NCI-H446 treated with DMSO at 0.1 percent for 48 hours (cell line): ENCODE results near the gene CHI3L2.

Source experiments
- DNase-seq: peaks from one replicate; lab custom pipeline; 2025; lab: John Stamatoyannopoulos, UW

CHI3L2 gene

DNA sequence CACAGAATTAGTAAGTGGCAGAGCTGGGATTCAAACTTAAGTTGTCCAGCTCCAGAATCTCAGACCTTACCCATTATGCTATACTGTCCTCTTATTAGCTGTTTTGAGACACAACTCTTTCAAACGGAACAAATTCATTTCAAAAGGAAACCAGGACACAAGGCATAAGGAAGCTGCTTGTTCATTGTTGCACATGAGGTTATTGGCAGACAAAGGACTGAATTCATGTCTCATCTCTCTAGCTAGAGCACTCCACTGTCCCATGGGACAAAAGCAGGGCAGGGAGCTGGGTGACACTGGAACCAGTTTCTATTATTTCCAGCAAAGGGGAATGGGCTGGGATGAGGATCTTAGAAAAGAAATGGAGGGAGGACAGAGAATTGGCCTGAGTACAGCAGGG is 26.4 kb downstream of the CHI3L2 start:
- no peak for DNase-seq

DNA sequence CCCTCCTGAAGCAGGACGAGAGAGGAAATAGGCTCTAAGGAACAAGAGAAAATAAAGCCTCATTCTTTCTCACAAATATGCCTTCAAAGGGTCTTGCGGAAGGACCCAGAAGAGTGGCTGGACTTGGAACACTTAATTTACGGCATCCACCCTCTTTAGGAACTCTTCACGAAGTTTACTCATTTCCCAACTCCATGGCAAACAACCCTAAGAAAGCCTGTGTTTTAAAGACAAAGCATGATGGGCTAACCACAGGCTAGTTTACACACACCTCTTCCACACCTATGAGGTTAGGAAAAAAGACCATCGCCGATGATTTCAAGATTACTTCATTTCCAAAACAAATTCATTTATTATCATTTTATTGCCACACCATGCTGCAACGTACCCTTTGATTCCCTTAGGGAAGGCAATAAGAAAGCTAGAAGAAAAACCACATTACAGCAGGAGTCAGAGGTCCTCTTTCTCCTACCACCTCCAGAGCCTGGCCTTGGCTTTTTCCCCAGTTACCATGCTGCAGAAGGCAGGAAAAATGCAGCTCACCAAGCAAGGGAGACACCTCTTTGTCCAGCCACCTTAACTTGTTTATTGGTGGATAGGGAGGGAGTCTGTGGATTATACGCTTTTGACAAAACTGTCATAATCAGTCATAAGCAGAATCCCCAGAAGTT is 29.6 kb downstream of the CHI3L2 start:
- DNase-seq, result no peak

DNA sequence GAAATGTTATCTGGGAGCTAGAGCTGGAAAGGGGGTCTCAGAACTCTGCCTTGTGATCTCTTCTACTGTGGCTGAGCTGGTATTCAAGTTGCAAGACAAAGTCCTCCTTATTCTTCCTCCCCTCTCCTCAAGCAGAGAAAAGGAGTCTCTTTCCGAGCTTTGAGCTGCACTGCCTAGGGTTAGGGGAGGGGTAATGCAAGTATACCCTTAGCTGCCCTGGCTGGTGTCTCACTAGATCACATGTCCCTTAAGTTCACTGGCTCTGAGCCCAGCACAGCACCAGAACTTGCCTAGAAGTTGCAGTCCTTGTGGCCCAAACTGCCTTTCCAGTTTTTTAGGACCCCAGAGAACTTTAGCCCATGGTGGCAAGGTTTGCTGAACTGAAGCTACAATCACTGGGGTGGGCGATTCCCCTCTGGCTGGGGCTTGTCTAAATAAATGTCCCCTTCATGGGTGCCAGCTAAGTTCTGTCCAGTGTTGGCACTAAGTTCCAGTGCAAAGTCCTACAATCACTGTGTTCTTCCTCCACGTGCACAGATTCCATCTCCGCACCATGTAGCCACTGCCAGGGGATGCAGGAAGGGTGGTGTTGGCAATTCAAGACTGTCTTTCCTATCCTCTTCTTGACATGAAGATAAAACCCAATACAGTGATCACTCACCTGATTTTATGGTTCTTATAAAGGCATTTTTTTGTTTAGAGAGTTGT is 40.4 kb downstream of the CHI3L2 start:
- DNase-seq, result no peak

DNA sequence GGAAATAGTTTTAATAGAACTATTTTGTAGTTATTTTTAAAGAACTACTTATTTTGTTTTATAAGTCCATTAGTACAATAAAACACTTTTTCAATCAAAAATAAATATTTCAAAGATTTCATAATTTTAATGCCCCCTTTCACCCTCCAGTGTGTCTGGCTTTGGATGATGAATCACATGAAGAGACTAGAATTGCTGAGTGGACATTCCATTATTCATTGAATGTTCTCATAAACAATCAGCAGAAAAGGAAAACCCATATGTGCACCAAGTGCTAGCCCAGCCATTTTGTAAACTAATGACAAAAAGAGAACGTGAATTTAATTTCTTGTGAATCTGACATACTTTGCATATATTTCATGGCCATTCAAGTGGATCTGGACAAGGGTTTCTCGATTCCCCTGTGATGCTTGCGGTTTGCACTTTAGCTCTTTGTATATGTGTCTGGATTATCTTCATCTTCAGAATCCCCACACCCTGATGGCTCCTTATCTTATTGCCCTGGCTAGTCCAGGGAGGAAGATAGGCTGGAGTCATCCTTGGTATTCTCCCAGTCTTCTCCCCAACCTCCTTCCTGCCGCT is 42.4 kb downstream of the CHI3L2 start:
- DNase-seq, result no peak

DNA sequence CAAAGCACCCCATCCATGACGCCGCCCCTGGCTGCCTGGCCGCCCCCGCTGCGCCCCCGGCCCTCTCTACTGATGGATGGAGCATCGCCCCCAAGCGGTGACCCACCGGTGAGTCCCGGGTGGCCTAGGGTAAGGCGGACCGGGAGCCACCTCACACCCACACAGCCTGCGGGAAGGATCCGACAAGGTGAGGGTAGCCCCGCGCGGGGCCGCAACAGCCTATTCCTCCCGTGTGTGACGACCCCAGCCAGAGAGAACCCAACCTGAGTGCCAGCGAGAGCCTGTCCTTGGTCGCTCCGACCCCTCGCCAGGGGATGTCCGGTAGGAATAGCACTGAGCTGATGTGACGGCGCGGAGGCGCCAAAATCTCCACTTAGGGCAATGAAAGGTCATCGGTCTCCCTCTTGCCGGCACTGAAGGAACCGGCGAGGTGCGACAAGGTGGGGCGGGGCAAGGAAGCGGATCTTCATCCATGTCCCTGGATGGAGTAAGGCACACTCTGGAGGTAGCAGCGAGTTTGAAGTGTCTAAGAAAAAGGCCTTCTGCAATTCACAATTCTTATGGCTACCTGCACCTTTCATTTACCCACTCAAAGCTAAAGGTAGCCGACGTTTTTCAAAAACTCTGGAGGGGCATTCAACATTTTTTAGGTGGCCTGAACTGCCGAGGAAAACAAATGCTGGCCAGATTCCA is 43.4 kb downstream of the CHI3L2 start:
- no peak for DNase-seq

DNA sequence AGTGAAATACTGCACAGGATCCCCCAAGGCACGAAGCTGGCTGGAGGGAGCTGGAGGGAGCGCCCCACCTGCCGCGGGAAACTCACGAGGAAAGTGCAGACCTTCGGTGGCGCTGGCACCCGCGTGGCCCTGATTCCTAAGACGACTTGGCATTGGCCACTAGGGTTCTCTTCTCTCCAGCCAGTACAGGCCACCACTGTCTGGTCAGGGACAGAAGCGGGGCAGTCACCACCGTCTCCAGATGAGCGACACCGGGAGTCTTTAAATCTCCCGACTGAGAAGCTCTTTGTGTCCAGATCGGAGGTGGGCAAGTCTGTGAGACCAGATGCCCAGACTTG is 43.9 kb downstream of the CHI3L2 start:
- DNase-seq, result no peak

DNA sequence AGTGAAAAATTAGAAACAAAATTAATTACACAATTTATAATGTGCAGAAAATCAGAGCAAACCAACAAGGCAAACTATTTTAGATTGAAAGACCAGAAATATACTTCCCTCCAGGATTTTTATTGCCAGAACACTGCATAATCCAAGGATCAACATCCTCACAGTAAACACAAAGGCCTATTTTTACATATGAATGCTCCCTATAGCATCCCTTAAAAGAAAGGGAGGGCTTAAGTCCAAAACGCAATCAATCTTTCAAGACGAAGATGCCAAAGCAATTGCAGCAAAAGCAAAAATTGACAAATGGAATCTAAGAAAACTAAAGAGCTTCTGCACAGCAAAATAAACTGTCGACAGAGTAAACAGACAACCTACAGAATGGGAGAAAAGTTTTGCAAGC is 44.6 kb downstream of the CHI3L2 start:
- no peak for DNase-seq

DNA sequence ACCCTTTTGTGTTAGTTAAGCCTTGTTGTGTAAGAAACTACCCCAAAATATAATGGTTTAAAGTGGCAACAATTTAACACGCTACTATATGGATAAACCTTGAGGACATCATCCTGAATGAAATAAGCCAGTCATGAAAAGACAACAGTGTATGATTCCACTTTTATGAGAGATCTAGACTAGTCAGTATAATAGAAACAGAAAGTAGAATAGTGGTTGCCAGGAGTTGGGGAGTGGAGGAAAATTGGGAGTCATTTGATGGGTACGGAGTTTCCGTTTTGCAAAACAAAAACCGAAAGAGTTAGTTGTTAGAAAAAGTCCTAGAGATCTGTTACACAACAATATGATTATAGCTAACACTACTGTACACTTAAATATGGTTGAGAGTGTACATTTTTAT is 47.1 kb downstream of the CHI3L2 start:
- no peak for DNase-seq

DNA sequence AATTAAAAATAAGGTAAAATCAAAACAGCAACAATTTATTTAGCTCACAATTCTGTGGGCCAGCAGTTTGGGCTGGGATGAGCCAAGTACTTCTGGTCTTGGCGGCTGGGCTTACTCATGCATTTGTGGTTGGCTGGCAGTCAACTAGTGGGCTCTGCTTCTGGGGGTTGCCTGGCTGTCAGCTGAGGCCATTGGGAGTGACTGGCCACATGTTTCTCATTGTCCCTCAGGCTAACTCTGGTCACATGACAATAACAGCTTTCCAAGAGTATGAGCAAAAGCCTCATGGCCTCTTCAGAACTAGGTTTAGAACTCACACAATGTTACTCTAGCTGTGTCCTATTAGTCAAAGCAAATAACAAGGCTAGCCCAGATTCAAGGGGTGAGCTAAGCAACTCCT is 47.6 kb downstream of the CHI3L2 start:
- peak; percentile 60 for DNase-seq

DNA sequence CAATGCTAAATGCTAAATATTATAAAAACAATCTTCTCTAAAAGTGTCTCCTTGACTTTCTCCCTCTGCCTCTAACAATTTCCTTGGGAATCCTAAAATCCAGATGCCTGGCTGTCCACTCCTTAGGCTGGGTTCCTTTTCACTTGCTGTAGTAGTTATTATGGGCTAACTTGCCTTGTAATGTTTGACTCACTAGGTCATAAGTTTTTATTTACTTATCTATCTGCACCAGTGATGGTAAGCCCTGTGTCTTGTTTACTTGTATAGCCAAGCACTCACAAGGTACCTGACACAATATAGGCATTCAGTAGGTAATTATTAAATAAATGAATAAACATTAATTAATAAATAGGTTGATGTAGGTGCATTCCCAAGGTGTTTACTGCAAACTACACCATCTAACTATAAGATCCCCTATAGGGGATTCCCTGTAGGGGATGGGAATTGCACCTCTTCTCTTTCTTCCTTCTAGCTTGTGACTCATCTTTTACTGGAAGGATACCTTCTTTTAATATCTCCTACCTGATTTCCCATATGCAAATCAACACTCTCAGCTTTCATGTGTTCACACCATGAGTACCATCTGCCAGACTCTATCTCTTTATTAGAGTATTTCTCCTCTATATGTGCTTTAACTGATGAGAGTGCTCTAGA is 48.4 kb downstream of the CHI3L2 start:
- no peak for DNase-seq

DNA sequence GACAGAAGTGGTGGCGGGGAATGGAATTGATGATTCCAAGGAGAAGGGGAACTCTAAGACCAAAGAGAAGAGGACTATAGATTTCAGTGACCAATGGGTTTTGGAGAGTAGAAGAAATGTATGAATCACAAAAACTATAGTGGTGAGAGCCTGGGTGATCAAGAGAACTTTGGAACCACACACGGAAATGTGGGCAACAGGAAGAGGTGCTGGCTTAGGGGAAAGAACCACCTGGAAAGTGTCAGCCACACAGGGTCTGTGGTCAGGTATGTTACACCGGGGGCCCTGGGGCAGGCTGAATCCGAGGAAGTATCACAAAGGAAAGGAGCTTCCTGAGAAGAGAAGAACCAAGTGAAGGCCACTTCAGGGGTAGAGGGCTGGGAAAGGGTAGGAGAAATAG is 51.6 kb downstream of the CHI3L2 start:
- no peak for DNase-seq

DNA sequence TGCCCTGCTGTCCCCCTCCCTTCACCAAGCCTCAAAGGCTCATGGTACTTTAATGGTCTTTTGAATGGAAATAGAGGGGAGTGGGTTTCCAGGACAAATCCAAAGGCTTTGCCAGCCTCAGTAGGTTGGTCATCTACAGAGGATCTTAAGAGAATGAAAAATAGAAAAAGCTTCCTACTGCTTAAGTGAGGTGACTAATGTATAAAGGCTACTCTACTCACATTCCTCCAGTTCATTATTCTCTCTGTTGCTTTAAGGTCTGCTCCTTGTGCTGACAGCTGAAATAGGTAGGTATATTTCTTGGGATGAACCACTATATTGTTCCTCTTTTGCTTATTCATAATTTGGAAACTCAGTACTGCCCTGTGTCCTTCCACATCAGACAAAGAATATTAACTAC is 52.8 kb downstream of the CHI3L2 start:
- DNase-seq, result no peak

DNA sequence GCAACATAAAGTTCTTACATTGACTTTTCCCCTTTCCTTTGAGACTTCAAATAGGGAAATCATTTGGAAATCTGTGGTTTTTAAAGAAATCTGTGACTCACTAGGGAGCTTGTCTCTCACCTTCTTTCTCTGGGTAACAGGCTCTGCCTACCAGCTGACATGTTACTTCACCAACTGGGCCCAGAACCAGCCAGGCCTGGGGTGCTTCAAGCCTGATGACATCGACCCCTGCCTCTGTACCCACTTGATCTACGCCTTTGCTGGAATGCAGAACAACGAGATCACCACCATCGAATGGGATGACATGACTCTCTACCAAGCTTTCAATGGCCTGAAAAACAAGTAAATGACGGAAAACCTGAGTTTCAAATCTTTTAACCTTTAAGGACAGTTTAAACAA is 53.9 kb downstream of the CHI3L2 start:
- DNase-seq, result no peak

DNA sequence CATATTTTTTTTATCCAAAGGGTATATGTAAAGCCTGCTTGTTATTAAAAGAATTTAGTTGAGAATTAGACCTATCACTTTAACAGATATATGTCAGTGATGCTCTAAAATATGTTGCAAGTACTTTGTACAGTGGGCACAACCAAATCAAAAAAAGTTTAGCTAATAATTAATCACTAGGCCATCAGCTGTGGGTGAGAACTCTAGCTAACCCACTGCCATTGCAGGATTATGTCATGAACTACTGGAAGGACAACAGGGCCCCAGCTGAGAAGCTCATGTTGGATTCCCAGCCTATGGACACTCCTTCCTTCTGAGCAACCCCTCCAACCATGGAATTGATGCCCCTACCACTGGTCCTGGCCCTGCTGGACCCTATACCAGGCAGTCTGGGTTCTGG is 56.3 kb downstream of the CHI3L2 start:
- DNase-seq, result no peak

DNA sequence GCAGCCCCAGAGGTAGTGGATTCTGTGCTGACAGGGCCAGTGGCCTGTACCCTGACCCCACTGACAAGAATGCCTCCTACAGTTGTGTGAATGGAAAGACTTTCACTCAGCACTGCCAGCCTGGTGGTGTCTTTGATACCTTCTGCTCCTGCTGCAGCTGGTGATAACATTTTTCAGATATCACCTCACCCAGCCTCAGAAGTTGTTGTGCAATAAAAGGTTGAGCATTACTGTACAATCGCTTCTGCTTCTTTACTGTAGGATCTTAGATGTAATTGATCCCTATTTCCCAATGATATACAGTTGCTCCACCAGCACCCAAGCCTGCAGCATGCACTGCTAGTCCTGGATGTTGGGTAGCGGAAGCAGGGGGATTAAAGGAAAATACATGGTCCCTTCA is 58.4 kb downstream of the CHI3L2 start:
- DNase-seq, result no peak

DNA sequence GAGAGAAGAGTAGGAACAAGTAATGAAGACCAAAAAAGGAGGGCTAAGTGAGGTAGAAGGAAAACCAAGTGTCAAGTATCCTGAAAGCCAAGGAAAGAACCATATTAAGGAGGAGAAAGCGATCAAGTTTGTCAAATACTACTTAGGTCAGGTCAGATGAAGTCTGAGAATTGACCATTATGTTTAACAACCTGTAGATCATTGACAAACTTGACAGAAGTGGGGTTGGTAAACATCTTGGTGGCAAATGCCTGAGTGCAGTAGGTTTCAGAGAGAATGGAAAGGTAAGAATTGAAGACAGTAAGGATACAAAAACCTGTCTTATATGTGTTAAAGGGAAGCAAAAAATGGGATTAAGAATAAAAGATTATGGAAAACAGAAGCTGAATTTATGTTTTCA is 59.4 kb downstream of the CHI3L2 start:
- DNase-seq, result no peak

DNA sequence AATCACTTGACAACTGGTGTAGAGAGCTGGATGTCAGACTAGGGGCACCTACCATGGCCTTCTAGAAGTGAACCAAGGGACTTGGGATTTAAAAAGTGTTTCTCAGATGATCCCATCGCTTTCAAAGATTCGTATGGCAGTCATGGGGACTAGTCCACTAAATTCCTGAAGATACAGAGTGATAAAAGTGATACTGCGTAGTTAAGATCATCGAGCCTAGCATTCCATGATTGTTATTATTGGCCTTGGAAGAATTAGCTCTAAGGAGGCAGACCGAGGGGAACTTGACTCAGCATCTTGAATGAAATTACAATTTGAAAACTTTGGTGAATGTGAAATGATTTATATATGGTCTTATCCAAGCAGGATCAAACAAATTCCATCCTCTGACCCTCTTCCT is 61.9 kb downstream of the CHI3L2 start:
- no peak for DNase-seq

DNA sequence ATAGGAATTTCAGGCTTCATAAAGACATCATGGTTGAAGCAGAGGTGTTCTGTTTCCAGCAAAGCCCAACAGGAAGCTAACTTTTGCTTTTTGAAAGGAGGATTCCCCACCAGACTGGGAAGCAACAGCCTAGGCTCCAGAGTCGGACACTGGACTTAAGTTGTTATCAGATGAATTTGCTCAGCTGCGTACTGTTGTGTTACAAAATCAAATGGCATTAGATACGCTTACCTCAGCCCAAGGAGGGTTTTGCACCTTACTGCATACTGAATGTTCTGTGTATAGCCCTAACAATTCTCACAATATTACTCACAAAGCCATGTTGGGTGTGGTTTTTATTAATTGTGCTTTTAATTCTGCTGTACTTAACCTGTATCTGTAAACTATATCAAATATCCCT is 62.6 kb downstream of the CHI3L2 start:
- no peak for DNase-seq

DNA sequence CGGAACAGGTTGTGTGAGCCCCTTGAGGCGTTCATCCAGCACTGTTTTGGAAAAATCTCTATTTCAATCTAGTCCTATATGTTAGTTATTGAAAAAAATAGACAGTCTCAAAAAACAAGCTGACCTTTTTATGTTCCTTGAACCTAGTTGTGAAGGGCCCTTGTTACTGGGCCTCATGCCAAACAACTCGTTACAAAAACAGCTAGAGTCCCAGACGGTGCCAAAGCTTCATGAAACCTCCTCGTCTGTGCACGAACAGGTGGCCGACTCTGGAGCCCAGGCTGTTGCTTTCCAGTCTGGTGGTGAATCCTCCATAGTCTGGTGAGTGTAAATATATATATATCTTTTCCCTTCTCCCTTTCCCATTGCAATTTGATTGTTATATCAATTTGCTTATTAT is 63.1 kb downstream of the CHI3L2 start, which contains the start of gene CHIA:
Gene CHIA, plus strand, starts transcription at position 222 of the 400 bp plus-strand sequence. CDS start 19,617 bp downstream, outside the sequence.
- DNase-seq, result peak; percentile 86
